Neuron (in vitro differentiated cells): ENCODE data around the gene ATXN1.

Source experiments
- H2AFZ ChIP-seq: one replicate; pipeline ENCODE4 v1.6.1; 2013; ENCODE audit warnings: low read depth, mild to moderate bottlenecking, inconsistent platforms, low read length, moderate library complexity
- H3K27me3 ChIP-seq: one replicate; pipeline ENCODE4 v1.6.1; 2013; ENCODE audit warnings: low read length; ENCODE audit not compliant: insufficient read depth
- H3K36me3 ChIP-seq: one replicate; pipeline ENCODE4 v1.6.1; 2013; ENCODE audit warnings: low read length; ENCODE audit not compliant: insufficient read depth
- H3K4me1 ChIP-seq: one replicate; pipeline ENCODE4 v1.6.1; 2013; ENCODE audit warnings: low read length; ENCODE audit not compliant: insufficient read depth
- H3K4me3 ChIP-seq: 2 replicates; pipeline ENCODE4 v1.5.1; 2013; ENCODE audit warnings: mild to moderate bottlenecking, low read length, moderate library complexity
- H3K9me3 ChIP-seq: one replicate; pipeline ENCODE4 v1.6.1; 2013; ENCODE audit warnings: low read length

ATXN1 gene

GRCh38 chr6:16608444-16608843 lies 152.8 kb downstream of the ATXN1 start:
- Histone ChIP-seq H3K4me1 (no peaks in the 10 kb centered on the region), H3K27me3 (no peaks in the 10 kb centered on the region), H3K9me3 (peaks cover 2% of the 10 kb centered on the region), H2AFZ (no peak overlapping the region), H3K4me3 (no peak overlapping the region), H3K36me3 (no peaks in the 10 kb centered on the region)

DNA sequence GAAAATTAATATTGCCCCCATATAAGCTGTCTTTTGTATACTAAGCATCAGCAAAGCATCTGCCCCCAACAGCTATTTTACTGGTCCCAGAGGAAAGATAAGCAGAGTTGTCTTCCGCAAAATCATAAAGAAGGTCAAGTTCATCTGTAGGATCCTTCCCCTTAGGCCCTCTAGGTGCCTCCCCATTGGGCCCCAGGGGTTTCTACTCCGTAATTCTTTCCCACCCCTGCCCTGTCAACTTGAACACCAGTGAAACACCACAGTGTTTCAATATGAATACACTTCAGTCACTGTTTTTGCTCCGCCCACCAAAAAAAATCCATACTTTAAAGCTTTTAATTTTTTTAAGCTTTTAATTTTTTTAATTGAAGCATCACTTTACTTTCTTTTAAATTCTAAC lies 159.2 kb downstream of the ATXN1 start:
- H3K4me1 ChIP-seq, result no peaks in the 10 kb centered on the region
- no peaks in the 10 kb centered on the region for H3K36me3 ChIP-seq
- H3K4me3 ChIP-seq, result no peak overlapping the region
- peaks cover 2% of the 10 kb centered on the region for H3K9me3 ChIP-seq
- no peaks in the 10 kb centered on the region for H3K27me3 ChIP-seq
- H2AFZ ChIP-seq, result no peak overlapping the region

DNA sequence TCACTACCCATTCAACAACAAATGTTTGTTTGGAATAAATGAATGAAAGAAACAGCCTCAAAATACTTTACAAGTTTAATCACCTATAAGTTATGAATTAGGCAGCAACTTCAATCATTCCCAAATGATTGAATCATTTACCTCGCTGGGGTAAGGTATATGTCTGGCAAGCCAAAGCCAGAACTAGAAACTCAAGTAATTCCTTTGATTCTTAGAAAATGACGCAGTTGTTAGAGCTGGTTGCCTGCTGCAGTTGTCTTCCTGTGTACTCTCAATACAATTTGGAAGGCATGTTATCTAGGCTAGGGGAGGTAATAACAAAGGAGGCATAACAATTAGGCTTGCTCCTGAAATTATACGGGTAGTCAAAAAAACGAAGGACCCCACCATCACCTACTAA lies 160.6 kb downstream of the ATXN1 start:
- Histone ChIP-seq H3K4me3 (no peak overlapping the region), H3K36me3 (no peaks in the 10 kb centered on the region), H3K27me3 (no peaks in the 10 kb centered on the region), H3K4me1 (no peaks in the 10 kb centered on the region), H2AFZ (no peak overlapping the region), H3K9me3 (peaks cover 2% of the 10 kb centered on the region)

- H3K4me3 ChIP-seq, result no peak overlapping the region
Measured at GRCh38 chr6:16600026-16600425, 161.2 kb downstream of the ATXN1 start.

GRCh38 chr6:16596616-16597331 lies 164.5 kb downstream of the ATXN1 start:
- Histone ChIP-seq H3K27me3 (no peaks in the 10 kb centered on the region), H3K4me3 (no peak overlapping the region), H2AFZ (no peak overlapping the region), H3K36me3 (no peaks in the 10 kb centered on the region), H3K4me1 (peaks cover 6% of the 10 kb centered on the region), H3K9me3 (no peaks in the 10 kb centered on the region)

More at GRCh38 chr6:16600026-16600425, 161.2 kb downstream of the ATXN1 start:
- Histone ChIP-seq H3K4me1 (no peaks in the 10 kb centered on the region), H3K27me3 (no peaks in the 10 kb centered on the region), H3K36me3 (no peaks in the 10 kb centered on the region), H3K9me3 (peaks cover 2% of the 10 kb centered on the region), H2AFZ (no peak overlapping the region)

- peaks cover 6% of the 10 kb centered on the region for H3K4me1 ChIP-seq
- H3K36me3 ChIP-seq, result no peaks in the 10 kb centered on the region
- H3K4me3 ChIP-seq, result no peak overlapping the region
- no peak overlapping the region for H2AFZ ChIP-seq
- H3K9me3 ChIP-seq, result no peaks in the 10 kb centered on the region
- H3K27me3 ChIP-seq, result no peaks in the 10 kb centered on the region
Measured at GRCh38 chr6:16595514-16596120, 165.6 kb downstream of the ATXN1 start.

DNA sequence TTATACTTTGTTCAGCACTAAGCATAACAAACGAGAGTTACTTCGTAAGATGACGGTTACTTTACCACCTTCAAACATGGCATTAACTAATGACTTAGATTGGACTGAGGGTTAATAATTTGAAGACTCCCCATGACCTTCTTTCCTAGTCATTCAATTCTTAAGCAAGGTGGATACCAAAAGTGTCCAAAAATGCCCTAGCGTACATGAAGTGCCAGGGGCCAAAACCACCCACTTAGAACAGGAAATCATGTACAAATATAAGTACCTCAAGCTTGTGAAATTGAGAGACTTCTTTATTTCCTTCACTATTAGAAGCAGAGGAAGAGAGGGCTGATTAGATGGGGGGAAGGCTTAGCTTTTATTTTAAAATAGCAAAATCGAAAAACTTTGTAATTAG lies 166.4 kb downstream of the ATXN1 start:
- H3K27me3 ChIP-seq, result no peaks in the 10 kb centered on the region
- H2AFZ ChIP-seq, result no peak overlapping the region

GRCh38 chr6:16592223-16592911 lies 168.9 kb downstream of the ATXN1 start:
- H3K4me3 ChIP-seq, result no peak overlapping the region
- H3K27me3 ChIP-seq, result no peaks in the 10 kb centered on the region
- no peaks in the 10 kb centered on the region for H3K36me3 ChIP-seq
- H2AFZ ChIP-seq, result no peak overlapping the region
- H3K9me3 ChIP-seq, result no peaks in the 10 kb centered on the region
- H3K4me1 ChIP-seq, result peaks cover 6% of the 10 kb centered on the region

More for the DNA sequence above, 166.4 kb downstream of the ATXN1 start:
- no peaks in the 10 kb centered on the region for H3K9me3 ChIP-seq
- H3K36me3 ChIP-seq, result no peaks in the 10 kb centered on the region
- peaks cover 6% of the 10 kb centered on the region for H3K4me1 ChIP-seq
- H3K4me3 ChIP-seq, result no peak overlapping the region

DNA sequence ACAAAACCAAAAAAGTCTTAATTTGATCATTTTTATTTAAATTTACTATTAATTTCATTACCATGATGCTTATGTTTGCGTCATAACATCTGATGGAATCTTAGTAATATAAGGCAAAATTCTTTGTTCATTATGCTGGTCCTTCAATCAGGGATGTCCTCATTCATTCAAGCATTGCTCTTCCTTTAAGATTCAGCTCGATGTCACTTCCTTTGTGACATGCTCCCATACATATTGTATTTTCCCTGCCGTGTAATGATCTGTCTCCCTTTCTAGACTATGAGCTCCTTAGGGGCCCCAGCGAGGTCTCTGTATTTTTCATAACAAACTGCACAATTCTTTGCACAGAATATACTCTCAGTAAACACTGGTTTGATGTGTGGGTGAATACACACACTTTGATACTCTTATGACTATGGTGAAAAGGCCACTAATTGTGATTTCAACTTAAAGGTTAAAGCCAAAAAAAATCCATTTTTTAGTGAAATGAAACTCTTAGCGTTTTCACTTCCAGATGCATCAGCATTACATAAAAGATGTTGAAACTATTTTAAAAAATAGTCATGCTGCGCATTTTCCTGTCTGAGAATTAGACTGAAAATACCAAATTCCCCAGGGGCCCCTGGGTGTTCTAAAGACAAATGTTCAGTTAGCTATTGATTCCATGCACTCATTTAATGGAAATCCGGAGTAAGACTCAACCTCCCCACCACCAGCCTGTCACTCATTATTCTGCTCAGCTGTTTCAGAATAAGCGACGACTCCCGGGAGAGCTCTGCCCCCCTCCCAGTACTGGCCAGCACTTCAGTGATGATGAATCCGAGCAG lies 169.7 kb downstream of the ATXN1 start:
- H3K27me3 ChIP-seq, result no peaks in the 10 kb centered on the region
- H3K36me3 ChIP-seq, result no peaks in the 10 kb centered on the region
- no peak overlapping the region for H2AFZ ChIP-seq
- H3K4me1 ChIP-seq, result peaks cover 6% of the 10 kb centered on the region
- H3K4me3 ChIP-seq, result no peak overlapping the region
- no peaks in the 10 kb centered on the region for H3K9me3 ChIP-seq

- Histone ChIP-seq H3K4me3 (no peak overlapping the region), H3K36me3 (peaks cover 3% of the 10 kb centered on the region)
Measured at GRCh38 chr6:16585805-16586204, 175.5 kb downstream of the ATXN1 start.

GRCh38 chr6:16583144-16583762 lies 178.0 kb downstream of the ATXN1 start:
- Histone ChIP-seq H2AFZ (no peak overlapping the region), H3K27me3 (no peaks in the 10 kb centered on the region), H3K9me3 (no peaks in the 10 kb centered on the region), H3K4me1 (no peaks in the 10 kb centered on the region), H3K4me3 (no peak overlapping the region), H3K36me3 (peaks cover 3% of the 10 kb centered on the region)

More at GRCh38 chr6:16585805-16586204, 175.5 kb downstream of the ATXN1 start:
- Histone ChIP-seq H3K9me3 (no peaks in the 10 kb centered on the region), H2AFZ (no peak overlapping the region), H3K27me3 (no peaks in the 10 kb centered on the region), H3K4me1 (no peaks in the 10 kb centered on the region)

GRCh38 chr6:16582446-16583143 lies 178.7 kb downstream of the ATXN1 start:
- no peaks in the 10 kb centered on the region for H3K9me3 ChIP-seq
- no peak overlapping the region for H2AFZ ChIP-seq
- no peak overlapping the region for H3K4me3 ChIP-seq

More at GRCh38 chr6:16582446-16583143, 178.7 kb downstream of the ATXN1 start:
- H3K4me1 ChIP-seq, result no peaks in the 10 kb centered on the region
- H3K36me3 ChIP-seq, result peaks cover 3% of the 10 kb centered on the region
- H3K27me3 ChIP-seq, result no peaks in the 10 kb centered on the region
